ENCODE results near the gene FLACC1.

Gene FLACC1

GRCh38 chr2:201256082-201256481 lies 101.1 kb downstream of the FLACC1 start:
- in situ Hi-C loops (cut with MboI; ENCODE audit: low sequenced_read_pairs) = no loop called here

DNA sequence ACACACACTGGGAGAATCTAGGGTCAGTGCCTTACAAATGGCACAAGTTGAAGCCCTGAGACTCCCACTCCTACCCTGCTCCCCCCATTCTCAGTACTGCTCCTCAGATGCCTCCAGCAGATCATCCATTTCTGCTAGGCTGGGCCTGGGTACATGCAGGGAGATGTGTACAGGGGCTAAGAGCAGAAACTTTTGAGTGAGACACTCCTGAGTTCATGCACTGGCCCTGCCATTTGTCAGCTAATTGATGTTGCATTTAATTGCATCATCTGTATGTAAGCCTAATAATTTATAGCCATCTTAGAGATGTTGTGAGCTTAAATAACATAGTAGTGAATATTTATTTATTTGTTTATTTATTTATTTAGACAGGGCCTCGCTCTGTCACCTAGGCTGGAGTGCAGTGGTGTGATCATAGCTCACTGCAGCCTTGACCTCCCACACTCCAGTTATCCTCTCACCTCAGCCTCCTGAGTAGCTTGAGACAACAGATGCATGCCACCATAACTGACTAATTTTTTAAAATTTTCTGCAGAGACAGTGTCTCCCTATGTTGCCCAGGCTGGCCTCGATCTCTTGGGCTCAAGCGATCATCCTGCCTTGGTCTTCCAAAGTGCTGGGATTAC lies 101.6 kb downstream of the FLACC1 start:
- in situ Hi-C loops (cut with MboI; ENCODE audit: low sequenced_read_pairs) = no loop called here

DNA sequence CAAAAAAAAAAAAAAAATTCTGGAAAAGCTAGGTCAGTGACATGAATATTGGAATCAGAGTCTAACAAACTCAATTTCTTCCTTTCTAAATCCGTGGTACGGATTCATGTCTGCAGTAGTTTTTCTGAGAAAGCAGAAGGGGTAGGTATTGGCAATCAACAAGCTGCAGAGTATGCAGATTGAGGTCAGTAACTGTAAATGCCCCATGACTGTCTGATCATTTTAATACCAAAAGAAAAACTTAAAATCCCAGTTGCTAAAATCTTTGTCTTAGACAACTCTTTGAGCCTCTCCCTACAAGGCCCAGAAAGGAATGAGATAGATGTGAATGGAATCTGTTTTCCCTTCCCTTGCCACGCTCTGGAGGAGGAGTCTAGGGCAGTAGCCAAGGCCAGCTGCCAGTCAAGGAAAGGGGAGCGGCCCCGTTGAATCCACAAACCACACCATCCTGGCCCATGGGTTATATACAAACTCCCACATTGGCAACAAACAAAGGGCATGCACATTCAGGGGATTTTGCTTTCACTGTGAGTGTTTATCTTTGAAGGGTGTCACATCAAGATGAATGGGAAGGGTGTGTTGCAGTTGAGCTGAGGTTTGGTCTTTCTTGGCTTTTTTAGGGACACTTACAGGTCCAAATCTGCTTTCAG lies 102.9 kb downstream of the FLACC1 start:
- in situ Hi-C loops (cut with MboI; ENCODE audit: low sequenced_read_pairs) = no loop called here

DNA sequence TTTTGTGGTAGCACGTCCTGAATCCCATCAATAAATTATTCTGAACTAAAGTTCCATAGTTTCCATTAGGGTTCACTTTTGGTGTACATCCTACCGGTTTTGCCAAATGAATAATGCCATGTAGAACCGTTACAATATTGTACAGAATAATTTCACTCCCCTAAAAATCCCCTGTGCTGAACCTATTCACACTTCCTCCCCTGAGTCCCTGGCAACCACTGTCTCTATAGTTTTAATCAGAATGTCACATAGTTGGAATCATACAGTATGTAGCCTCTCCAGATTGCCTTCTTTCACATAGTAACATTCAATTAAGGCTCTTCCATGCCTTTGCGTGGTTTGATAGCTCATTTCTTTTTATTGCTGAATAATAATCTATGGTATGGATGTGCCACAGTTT lies 106.4 kb downstream of the FLACC1 start:
- in situ Hi-C loops (cut with MboI; ENCODE audit: low sequenced_read_pairs) = no loop called here

- in situ Hi-C loops (cut with MboI; ENCODE audit: low sequenced_read_pairs) = loop anchor here (5.0 to 25.0 kb wide), 2 partner anchors 112 to 937 kb away; no protein-coding TSS in a partner anchor
Measured at GRCh38 chr2:201249889-201250288, 107.3 kb downstream of the FLACC1 start.

DNA sequence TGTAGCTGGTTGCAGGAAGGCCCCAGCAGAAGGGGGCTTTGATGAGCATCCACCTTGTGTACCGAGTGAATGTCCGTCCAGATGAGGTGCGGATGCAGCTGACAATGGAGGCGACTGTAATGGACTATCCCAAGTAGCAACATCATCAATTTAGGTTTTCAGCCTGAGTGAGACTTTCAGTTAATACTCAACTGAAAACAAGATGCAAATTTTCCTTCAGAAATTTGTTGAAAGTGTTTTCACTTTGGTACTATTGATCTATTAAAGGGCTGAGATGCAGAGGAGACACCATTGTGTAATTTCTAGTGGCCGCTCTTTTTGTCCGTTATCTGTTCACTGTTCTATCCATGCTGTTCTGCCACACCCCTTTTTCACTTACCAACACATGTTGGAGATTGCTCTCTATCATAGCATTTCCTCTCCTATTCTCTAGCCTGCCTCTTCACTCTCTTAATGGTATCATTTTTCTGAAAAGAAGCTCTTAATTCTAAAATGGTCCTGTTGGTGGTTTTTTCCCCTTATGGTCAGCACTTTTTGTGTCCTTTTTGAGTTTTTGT lies 108.8 kb downstream of the FLACC1 start:
- in situ Hi-C loops (cut with MboI; ENCODE audit: low sequenced_read_pairs) = loop anchor here (5.0 to 25.0 kb wide), 2 partner anchors 114 to 939 kb away; no protein-coding TSS in a partner anchor

- in situ Hi-C loops (cut with MboI; ENCODE audit: low sequenced_read_pairs) = loop anchor here (5.0 to 25.0 kb wide), 2 partner anchors 116 to 941 kb away; no protein-coding TSS in a partner anchor
Measured at GRCh38 chr2:201246280-201246679, 110.9 kb downstream of the FLACC1 start.

DNA sequence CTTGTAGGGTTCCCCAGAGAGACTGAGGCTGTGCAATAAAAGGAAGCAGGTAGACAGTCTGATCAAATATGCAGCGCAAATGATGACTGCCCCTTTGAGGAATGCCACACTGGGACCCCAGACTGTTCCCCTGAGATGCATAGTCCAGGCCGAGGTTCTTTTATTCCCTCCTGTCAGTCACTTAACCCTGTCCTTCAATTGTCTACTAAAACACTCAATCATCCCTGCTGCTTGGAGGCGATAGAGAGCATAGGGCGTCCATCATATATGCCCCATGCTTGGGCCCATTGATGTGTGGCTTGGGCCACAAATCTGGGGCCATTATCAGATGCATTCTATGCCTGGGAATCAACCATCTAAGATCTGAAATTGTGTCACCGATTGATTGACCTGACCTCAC lies 112.3 kb downstream of the FLACC1 start:
- in situ Hi-C loops (cut with MboI; ENCODE audit: low sequenced_read_pairs) = loop anchor here (5.0 to 25.0 kb wide), 2 partner anchors 117 to 942 kb away; no protein-coding TSS in a partner anchor

DNA sequence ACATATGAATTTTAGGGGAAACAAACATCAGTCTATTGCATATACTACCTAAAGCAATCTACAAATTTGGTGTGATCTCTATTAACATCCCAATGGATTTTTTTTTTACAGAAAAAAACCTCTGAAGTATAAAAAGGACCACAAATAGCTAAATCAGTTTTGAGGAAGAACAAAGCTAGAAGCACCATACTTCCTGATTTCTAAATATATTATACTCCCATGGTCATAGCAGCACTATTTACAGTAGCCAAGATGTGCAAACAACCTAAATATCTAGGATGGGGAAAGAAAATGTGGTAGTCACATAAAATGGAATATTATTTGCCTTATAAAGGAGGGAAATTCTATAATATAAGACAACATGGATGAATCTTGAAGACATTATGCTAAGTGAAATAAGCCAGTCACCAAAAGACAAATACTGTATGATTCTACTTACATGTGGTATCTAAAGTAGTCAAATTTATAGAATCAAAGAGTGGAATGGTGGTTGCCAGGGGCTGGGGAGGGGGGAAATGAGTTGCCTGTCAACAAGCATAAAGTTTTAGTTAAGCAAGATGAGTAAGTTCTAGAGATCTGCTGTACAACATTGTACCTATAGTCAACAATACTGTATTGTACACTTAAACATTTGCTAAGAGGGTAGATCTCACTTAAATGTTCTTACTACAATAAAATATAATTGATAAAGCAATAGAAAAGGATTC lies 114.4 kb downstream of the FLACC1 start:
- in situ Hi-C loops (cut with MboI; ENCODE audit: low sequenced_read_pairs) = loop anchor here (25.0 kb wide), 1 partner anchor 945 kb away; no protein-coding TSS in a partner anchor

DNA sequence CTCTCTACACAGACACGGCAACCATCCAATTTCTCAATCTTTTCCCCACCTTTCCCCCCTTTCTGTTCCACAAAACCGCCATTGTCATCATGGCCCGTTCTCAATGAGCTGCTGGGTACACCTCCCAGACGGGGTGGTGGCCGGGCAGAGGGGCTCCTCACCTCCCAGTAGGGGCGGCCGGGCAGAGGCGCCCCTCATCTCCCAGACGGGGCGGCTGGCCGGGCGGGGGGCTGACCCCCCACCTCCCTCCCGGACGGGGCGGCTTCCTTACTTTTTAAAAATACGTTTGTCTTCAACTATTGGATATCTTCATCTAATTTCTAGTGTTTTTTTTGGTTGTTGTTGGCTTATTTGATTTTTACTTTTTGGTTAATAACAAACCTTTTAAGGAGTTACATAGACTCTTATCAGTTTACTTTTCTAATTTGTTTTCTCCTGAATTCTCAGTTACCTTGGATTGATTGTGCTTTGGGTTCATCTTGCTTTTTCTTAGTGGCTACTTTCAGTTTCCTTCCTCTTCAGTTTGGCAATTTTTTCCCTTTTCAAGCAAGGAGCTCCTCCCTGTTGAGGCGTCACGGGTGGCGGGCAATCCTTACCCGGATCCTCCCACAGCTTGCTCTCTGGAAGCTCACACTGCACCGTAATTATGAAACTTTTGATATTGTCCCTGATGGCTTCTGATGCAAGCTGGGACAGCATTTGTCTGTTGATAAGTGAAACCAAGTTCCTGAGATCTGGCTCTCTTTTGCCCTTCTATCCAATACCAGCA lies 117.8 kb downstream of the FLACC1 start:
- in situ Hi-C loops (cut with MboI; ENCODE audit: low sequenced_read_pairs) = loop anchor here (25.0 kb wide), 1 partner anchor 948 kb away; no protein-coding TSS in a partner anchor

Measured in HL-60/S4 treated with retinoic acid at 250 ng/mL for 4 days and 3 days (cell line).